Measurements from ENCODE around the gene NTM.

NTM gene

GRCh38 chr11:132343445-132344175, 973.2 kb downstream of the NTM start:
- no peak for DNase-seq (ENCODE audit: extremely low spot score)
- ChIA-PET POLR2A (no interaction called here), CTCF (no interaction called here)
- TF ChIP-seq LEF1 (IDR thresholded peaks at IDR 0.05; ENCODE audit: borderline replicate concordance): no peak
- TF ChIP-seq FOXM1 (IDR thresholded peaks at IDR 0.05; ENCODE audit: borderline replicate concordance): no peak
- TF ChIP-seq ELF4 (IDR thresholded peaks at IDR 0.05): no peak
- TF ChIP-seq CTBP1 (IDR thresholded peaks at IDR 0.05; ENCODE audit: borderline replicate concordance): no peak
- no peak for TF ChIP-seq PKNOX1 (IDR thresholded peaks at IDR 0.05)
- no peak for TF ChIP-seq ARNT (IDR thresholded peaks at IDR 0.05)
- no peak for TF ChIP-seq SP1 (IDR thresholded peaks at IDR 0.05)
- no peak for TF ChIP-seq L3MBTL2 (conservative IDR thresholded peaks at IDR 0.05)
- no peak for TF ChIP-seq HDGF (IDR thresholded peaks at IDR 0.05; ENCODE audit: borderline replicate concordance)
- TF ChIP-seq NFRKB (IDR thresholded peaks at IDR 0.05): no peak
- TF ChIP-seq ZNF384 (IDR thresholded peaks at IDR 0.05): no peak
- TF ChIP-seq BHLHE40 (IDR thresholded peaks at IDR 0.05; ENCODE audit: borderline replicate concordance): no peak
- TF ChIP-seq TARDBP (IDR thresholded peaks at IDR 0.05): no peak

DNA sequence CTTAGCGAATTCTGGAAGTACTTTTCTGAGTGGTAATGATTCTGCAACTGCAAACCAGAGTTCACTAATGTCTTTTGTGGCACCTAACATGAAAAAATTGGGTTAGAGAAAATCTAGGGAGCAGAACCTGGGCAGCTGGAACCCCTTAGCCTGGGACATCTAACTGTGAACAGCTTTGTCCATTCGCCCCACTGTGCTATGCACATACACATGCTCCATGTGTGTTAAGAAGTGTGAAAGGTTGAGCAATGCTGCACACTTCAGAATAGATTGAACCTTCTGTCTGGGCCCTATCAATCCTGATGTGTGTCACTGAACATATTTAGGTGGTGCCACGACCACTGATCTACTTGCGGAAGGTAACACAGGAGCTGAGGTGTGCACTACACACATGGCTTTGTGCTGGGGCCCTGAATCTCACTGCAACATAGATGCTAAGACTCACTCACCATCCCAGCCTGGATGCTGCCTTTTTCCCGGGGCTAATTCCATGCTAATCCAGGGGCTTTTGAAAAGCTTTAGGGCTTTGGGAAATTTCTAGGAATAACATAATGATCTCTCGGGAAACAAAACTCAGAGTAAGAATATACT, 976.2 kb downstream of the NTM start:
- DNase-seq (ENCODE audit: extremely low spot score): no peak
- CTCF ChIA-PET: no interaction called here
- TF ChIP-seq SP1 (IDR thresholded peaks at IDR 0.05) (no peak), NFRKB (IDR thresholded peaks at IDR 0.05) (no peak), ARNT (IDR thresholded peaks at IDR 0.05) (no peak), ZNF384 (IDR thresholded peaks at IDR 0.05) (no peak), ELF4 (IDR thresholded peaks at IDR 0.05) (no peak), BHLHE40 (IDR thresholded peaks at IDR 0.05; ENCODE audit: borderline replicate concordance) (no peak), L3MBTL2 (conservative IDR thresholded peaks at IDR 0.05) (no peak), CTBP1 (IDR thresholded peaks at IDR 0.05; ENCODE audit: borderline replicate concordance) (no peak), TARDBP (IDR thresholded peaks at IDR 0.05) (no peak), FOXM1 (IDR thresholded peaks at IDR 0.05; ENCODE audit: borderline replicate concordance) (no peak), LEF1 (IDR thresholded peaks at IDR 0.05; ENCODE audit: borderline replicate concordance) (no peak), HDGF (IDR thresholded peaks at IDR 0.05; ENCODE audit: borderline replicate concordance) (no peak), FOXK2 (IDR thresholded peaks at IDR 0.05) (no peak), SUZ12 (IDR thresholded peaks at IDR 0.05) (no peak), FOXA1 (IDR thresholded peaks at IDR 0.05) (no peak), PKNOX1 (IDR thresholded peaks at IDR 0.05) (no peak)
- POLR2A ChIA-PET: no interaction called here

DNA sequence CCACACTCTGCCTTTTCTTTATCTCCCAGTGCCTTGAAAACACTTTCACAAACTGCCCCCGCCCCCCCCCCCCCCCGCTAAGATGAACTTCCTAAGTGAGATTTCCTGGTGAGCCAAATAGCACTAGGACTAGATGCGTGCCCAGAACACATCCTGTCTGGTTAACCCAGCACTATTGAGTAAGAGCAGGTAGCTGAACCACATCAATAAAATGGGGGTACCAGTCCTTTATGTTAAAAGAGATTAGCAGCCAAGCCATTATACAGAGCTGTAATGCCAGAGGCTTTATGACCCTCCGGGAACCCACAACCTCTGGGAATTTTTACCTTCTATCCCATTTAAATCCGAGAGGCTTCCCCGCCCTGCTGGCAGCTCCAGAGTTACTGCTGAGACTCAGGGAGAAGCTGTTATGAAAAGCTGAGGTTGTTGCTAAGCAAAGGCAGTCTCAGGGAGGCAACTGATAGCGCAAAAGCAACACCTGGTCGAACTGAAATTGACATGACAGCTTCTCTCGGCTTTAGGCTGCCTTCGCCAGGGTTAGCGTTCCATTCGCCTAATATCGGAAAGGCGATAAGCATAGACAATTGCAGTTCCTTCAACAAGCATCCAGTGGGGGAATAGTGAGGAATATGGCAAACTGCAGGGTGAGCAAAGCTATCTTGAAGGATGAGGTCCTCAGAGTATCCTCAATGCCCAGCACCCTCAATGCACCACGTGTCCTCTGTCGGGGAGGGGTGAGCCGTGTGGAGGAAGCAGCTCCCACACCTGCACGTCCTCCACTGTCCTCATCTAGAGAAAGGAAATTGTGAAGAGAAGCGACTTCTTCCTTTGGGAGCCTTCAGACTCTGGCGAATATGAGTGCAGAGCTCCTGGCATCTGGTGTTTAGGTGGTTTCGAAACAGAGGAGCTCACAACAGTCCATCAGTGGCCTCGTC, 977.0 kb downstream of the NTM start:
- TF ChIP-seq FOXM1 (IDR thresholded peaks at IDR 0.05; ENCODE audit: borderline replicate concordance) (no peak), LEF1 (IDR thresholded peaks at IDR 0.05; ENCODE audit: borderline replicate concordance) (no peak), CTBP1 (IDR thresholded peaks at IDR 0.05; ENCODE audit: borderline replicate concordance) (no peak), TARDBP (IDR thresholded peaks at IDR 0.05) (no peak), SUZ12 (IDR thresholded peaks at IDR 0.05) (no peak)
- ChIA-PET POLR2A (no interaction called here), CTCF (no interaction called here)
- DNase-seq (ENCODE audit: extremely low spot score): no peak

GRCh38 chr11:132349811-132350733, 979.7 kb downstream of the NTM start:
- no peak for TF ChIP-seq ELF4 (IDR thresholded peaks at IDR 0.05)
- TF ChIP-seq FOXM1 (IDR thresholded peaks at IDR 0.05; ENCODE audit: borderline replicate concordance): no peak
- no peak for TF ChIP-seq PKNOX1 (IDR thresholded peaks at IDR 0.05)
- no peak for TF ChIP-seq BHLHE40 (IDR thresholded peaks at IDR 0.05; ENCODE audit: borderline replicate concordance)
- TF ChIP-seq FOXA1 (IDR thresholded peaks at IDR 0.05): no peak
- TF ChIP-seq LEF1 (IDR thresholded peaks at IDR 0.05; ENCODE audit: borderline replicate concordance): no peak
- TF ChIP-seq ZNF384 (IDR thresholded peaks at IDR 0.05): no peak
- no peak for TF ChIP-seq NFRKB (IDR thresholded peaks at IDR 0.05)
- TF ChIP-seq L3MBTL2 (conservative IDR thresholded peaks at IDR 0.05): no peak
- TF ChIP-seq ARNT (IDR thresholded peaks at IDR 0.05): no peak
- TF ChIP-seq SP1 (IDR thresholded peaks at IDR 0.05): no peak
- no peak for TF ChIP-seq FOXK2 (IDR thresholded peaks at IDR 0.05)
- no peak for TF ChIP-seq SUZ12 (IDR thresholded peaks at IDR 0.05)
- TF ChIP-seq TARDBP (IDR thresholded peaks at IDR 0.05): no peak
- TF ChIP-seq CTBP1 (IDR thresholded peaks at IDR 0.05; ENCODE audit: borderline replicate concordance): no peak
- TF ChIP-seq HDGF (IDR thresholded peaks at IDR 0.05; ENCODE audit: borderline replicate concordance): no peak
- CTCF ChIA-PET: no interaction called here
- POLR2A ChIA-PET: no interaction called here
- no peak for DNase-seq (ENCODE audit: extremely low spot score)
